Adrenal gland (tissue), 12 donors: ENCODE results near the gene GXYLT1. TPM values are rescaled to one million over a fixed set of nuclear protein-coding genes. Genes with fewer than 3 reads are reported as not detected.

Experiments
- DNase-seq, 7 donors: peaks; one replicate each; pipeline ENCODE4 v3.0.0-alpha.2; 2019 to 2020
- H3K27ac ChIP-seq, 5 donors: fragments of 200-600 bp; sonication (generic) in 4 of 5; 1 replicate in 3 of 5; 2 replicates in 2 of 5; pipeline versions ENCODE4 v1.5.1 to v1.8.0; 2016 to 2020; ENCODE audit warnings: mild to moderate bottlenecking in 1 of 5
- H3K27me3 ChIP-seq: fragments of 200-600 bp; 2 replicates; pipeline ENCODE4 v1.8.0; 2021
- H3K36me3 ChIP-seq, 2 donors: fragments of 200-600 bp; replicated peaks in 1 of 2; 1 replicate in 1 of 2; 2 replicates in 1 of 2; pipeline versions ENCODE4 v1.5.1 to v1.8.0; 2018 to 2022
- H3K4me1 ChIP-seq, 2 donors: fragments of 200-600 bp; replicated peaks in 1 of 2; 1 replicate in 1 of 2; 2 replicates in 1 of 2; pipeline versions ENCODE4 v1.5.1 to v1.8.0; 2018 to 2021
- H3K4me3 ChIP-seq, 4 donors: fragments of 200-600 bp; sonication (generic) in 3 of 4; one replicate each; pipeline ENCODE4 v1.5.1; 2016 to 2018
- H3K9me3 ChIP-seq, 3 donors: fragments of 200-600 bp; sonication (generic) in 1 of 3; replicated peaks in 1 of 3; 1 replicate in 2 of 3; 2 replicates in 1 of 3; pipeline versions ENCODE4 v1.5.1 to v1.8.0; 2016 to 2021
- CTCF ChIP-seq, 6 experiments: fragments of 450-650 bp in 4 of 6; fragments of 200-600 bp in 2 of 6; sonication (generic) in 1 of 6; IDR thresholded peaks; 1 replicate in 5 of 6; 2 replicates in 1 of 6; pipeline versions ENCODE4 v1.5.1 to v1.8.0; 2016 to 2021; ENCODE audit warnings: antibody characterized with exemption in 6 of 6, mild to moderate bottlenecking in 2 of 6, moderate library complexity in 1 of 6
- POLR2A ChIP-seq, 2 donors: fragments of 450-650 bp; IDR thresholded peaks; one replicate each; pipeline ENCODE4 v1.6.1; 2017; ENCODE audit warnings: antibody characterized with exemption in 2 of 2, mild to moderate bottlenecking in 2 of 2, moderate library complexity in 1 of 2
- whole genome bisulfite sequencing, 4 donors: extraction: QIAGEN DNeasy Blood & Tissue Kit in 2 of 4; methylation state at CpG; one replicate each; pipeline versions ENCODE4 v1.1.5 to v1.1.7; 2013 to 2017; 5-methylcytosine and 5-hydroxymethylcytosine counted together
- intact Hi-C, 2 donors: fragments of 100-400 bp; cut with DNase I; formaldehyde crosslinking; loops; one replicate each; pipeline versions ENCODE4 v1.14.1 to v1.15.0; 2022 to 2023
- polyA plus RNA-seq, 3 donors: library from polyadenylated mRNA; stranded (reverse); fragments of 200-250 nt in 2 of 3; fragments of 350-450 nt in 1 of 3; fragmentation: Illumina TruSeq in 1 of 3; extraction: RNeasy Lipid Tissue Mini Kit (QIAGEN cat#74804) in 1 of 3; gene quantifications; one replicate each; pipeline ENCODE4 v1.2.3, GENCODE V29; 2013 to 2014
- total RNA-seq, 9 donors: library from RNA; depleted of rRNA in 4 of 9; stranded (reverse); fragments of >200 nt in 4 of 9; fragments of 120-200 nt in 1 of 9; fragmentation: NEBNext Ultra II Directional in 1 of 9; extraction: Animal tissue kit (Norgen Biotek cat#: 25700) in 1 of 9; gene quantifications; one replicate each; pipeline versions ENCODE4 v1.1.0 to v1.2.4, GENCODE V29; 2013 to 2023
- donor health status: healthy with polysubstance abuse.
- donor health status: Bipolar disorder and iron deficiency.
- donor health status: DM: yes; HTN: yes; CAD: no.
- donor health status: DM: no; HTN: no; CAD: no.
- donor health status: DM: no; HTN: no; CAD: no.
- donor health status: DM: yes; HTN: yes; CAD: no.

GXYLT1 gene
- total and polyA plus RNA-seq, 12 donors = 1.6 to 16.0 (median 9.7) TPM

GRCh38 chr12:42141981-42142606, 2.6 kb downstream of the GXYLT1 start:
- H3K27me3 ChIP-seq = no peaks in the 10 kb centered on the region
- DNase-seq = no peak
- WGBS, 4 donors = 84 to 91% (median 86%) methylated on average over 3 of the region's 3 CpGs
- H3K4me3 ChIP-seq = no peak overlapping the region
- no peaks in the 10 kb centered on the region for H3K36me3 ChIP-seq
- H3K27ac ChIP-seq = no peak overlapping the region
- intact Hi-C loops = no loop called here
- TF ChIP-seq CTCF (IDR thresholded peaks at IDR 0.05) = no peak
- TF ChIP-seq POLR2A (IDR thresholded peaks at IDR 0.05) = no peak
- H3K9me3 ChIP-seq = no peaks in the 10 kb centered on the region
- peaks cover 14 to 29% of the 10 kb centered on the region in 2 donors for H3K4me1 ChIP-seq

- H3K27ac ChIP-seq = no peak overlapping the region
- intact Hi-C loops = no loop called here
Measured at GRCh38 chr12:42140901-42141300, 3.8 kb downstream of the GXYLT1 start.

GRCh38 chr12:42135259-42135814, 9.3 kb downstream of the GXYLT1 start:
- Histone ChIP-seq H3K27ac (no peak overlapping the region), H3K27me3 (no peaks in the 10 kb centered on the region), H3K4me1 (peaks cover 9 to 13% of the 10 kb centered on the region in 2 donors), H3K4me3 (no peak overlapping the region), H3K36me3 (no peaks in the 10 kb centered on the region), H3K9me3 (no peaks in the 10 kb centered on the region)
- TF ChIP-seq POLR2A (IDR thresholded peaks at IDR 0.05) = no peak
- intact Hi-C loops = loop anchor here in 1 of 2 donors (10.0 kb wide), 1 partner anchor 99 kb away; the partner anchor contains the start of gene YAF2
- 74 to 80% (median 78%) methylated on average over 3 of the region's 3 CpGs for WGBS, 4 donors
- no peak for DNase-seq

More at GRCh38 chr12:42140901-42141300, 3.8 kb downstream of the GXYLT1 start:
- Histone ChIP-seq H3K9me3 (no peaks in the 10 kb centered on the region), H3K4me1 (peaks cover 14 to 29% of the 10 kb centered on the region in 2 donors), H3K27me3 (no peaks in the 10 kb centered on the region), H3K4me3 (no peak overlapping the region), H3K36me3 (no peaks in the 10 kb centered on the region)
- TF ChIP-seq CTCF (IDR thresholded peaks at IDR 0.05) = no peak
- TF ChIP-seq POLR2A (IDR thresholded peaks at IDR 0.05) = no peak
- 49 to 56% (median 55%) methylated on average over 3 of the region's 3 CpGs for WGBS, 4 donors
- DNase-seq = peak in 3 of 7 donors; percentile 18 to 29 (median 22)

GRCh38 chr12:42130672-42131402, 13.8 kb downstream of the GXYLT1 start:
- Histone ChIP-seq H3K27me3 (no peaks in the 10 kb centered on the region), H3K27ac (peak overlapping the region in 3 of 5 donors; percentile 22 to 43 (median 29)), H3K4me3 (peak overlapping the region in 1 of 4 donors; percentile 26), H3K4me1 (peaks cover 8 to 18% of the 10 kb centered on the region in 2 donors), H3K36me3 (no peaks in the 10 kb centered on the region), H3K9me3 (no peaks in the 10 kb centered on the region)
- 29 to 45% (median 40%) methylated on average over 4 of the region's 4 CpGs for WGBS, 4 donors
- intact Hi-C loops = loop anchor here in 1 of 2 donors (5.0 to 10.0 kb wide), 2 partner anchors 104 to 201 kb away; partner anchors contain the start of gene YAF2
- TF ChIP-seq CTCF (IDR thresholded peaks at IDR 0.05) (no peak), POLR2A (IDR thresholded peaks at IDR 0.05) (no peak)
- peak in 6 of 7 donors; percentile 41 to 66 (median 56) for DNase-seq
